HepG2 (cell line): Measurements from ENCODE around the gene SCN8A.

Source experiments
- ETV5 ChIP-seq: IDR thresholded peaks from 2 replicates; pipeline ENCODE4 v1.6.1; 2018; ENCODE audit warnings: missing biosample characterization, missing genetic modification reagents, inconsistent platforms, borderline replicate concordance
- ISL2 ChIP-seq: sonication (generic); formaldehyde crosslinking; IDR thresholded peaks from 2 replicates; pipeline ENCODE4 v1.5.0; 2020; ENCODE audit warnings: missing genetic modification reagents
- RAD21 ChIP-seq: fragments of 450-650 bp; formaldehyde crosslinking; IDR thresholded peaks from 2 replicates; pipeline ENCODE4 v1.5.0; 2020; ENCODE audit warnings: mild to moderate bottlenecking
- ZKSCAN8 ChIP-seq: IDR thresholded peaks from 2 replicates; pipeline ENCODE4 v1.6.1; 2016; ENCODE audit warnings: borderline replicate concordance, missing genetic modification reagents, missing compliant biosample characterization
- ZNF253 ChIP-seq: sonication (generic); formaldehyde crosslinking; IDR thresholded peaks from 2 replicates; pipeline ENCODE4 v1.8.0; 2022; ENCODE audit warnings: mild to moderate bottlenecking, missing genetic modification reagents, borderline replicate concordance
- ZNF44 ChIP-seq: sonication (generic); formaldehyde crosslinking; IDR thresholded peaks from 2 replicates; pipeline ENCODE4 v1.5.1; 2020; ENCODE audit warnings: mild to moderate bottlenecking, missing genetic modification reagents

DNA sequence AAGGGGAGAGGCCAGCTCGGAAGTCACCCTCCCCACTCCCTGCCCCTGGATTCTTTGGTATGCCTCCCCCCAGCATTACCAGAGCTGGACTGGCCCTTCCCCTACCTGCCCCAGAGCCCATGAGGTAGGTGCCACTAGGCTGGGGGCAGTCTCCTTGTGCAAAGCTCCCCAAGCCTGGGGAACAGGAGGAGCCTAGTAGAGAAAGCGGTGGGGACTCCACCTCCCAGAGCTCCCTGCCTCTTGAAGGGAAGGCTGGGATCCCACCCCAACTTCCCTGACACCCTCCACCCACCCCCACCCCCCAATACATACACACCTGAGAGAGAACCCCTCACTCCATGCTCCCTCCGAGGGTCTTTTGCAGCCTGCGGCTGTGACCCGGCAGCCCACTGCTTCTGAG is 227.1 kb downstream of the SCN8A start:
- TF ChIP-seq ZNF44 (no peak), RAD21 (CRISPR knock-in tag) (no peak), ZKSCAN8 (no peak), ZNF253 (no peak), ETV5 (CRISPR knock-in tag) (no peak), ISL2 (CRISPR knock-in tag) (no peak)
